Stimulated activated CD4-positive, alpha-beta T cell treated with anti-CD3 and anti-CD28 coated beads, Interleukin-12 subunit alpha, Interleukin-12 subunit beta, amount 100 ng/mL, for 48 hours (primary cell): Measurements from ENCODE around the gene PEAR1.
"Not testable (repeated sequence)": the region's sequence is repeated elsewhere in the genome, so short reads cannot be mapped to it uniquely, and the experiment has no call there.

ENCODE experiments used
- DNase-seq, 3 donors: peaks; one replicate each; pipeline ENCODE4 v3.0.0-alpha.2; 2020; ENCODE audit warnings: low read depth in 2 of 3, low spot score in 1 of 3

The PEAR1 gene

GRCh38 chr1:156914440-156914856 is 20.9 kb downstream of the PEAR1 start:
- no peak for DNase-seq

- DNase-seq: peak; percentile 64 to 67 (median 66)
These were observed 26.9 kb downstream of the PEAR1 start, which contains the start of gene LRRC71 for GRCh38 chr1:156920233-156921052. Gene LRRC71 (plus strand): TSS chr1:156920632. CDS start chr1:156920804, 172 bp downstream.

GRCh38 chr1:156921053-156921529 is 27.6 kb downstream of the PEAR1 start:
- DNase-seq: no peak

- DNase-seq: no peak
These were observed 29.6 kb downstream of the PEAR1 start for GRCh38 chr1:156922986-156923669.

GRCh38 chr1:156923670-156924477 is 30.4 kb downstream of the PEAR1 start:
- DNase-seq: no peak

- no peak for DNase-seq
These were observed 31.1 kb downstream of the PEAR1 start for GRCh38 chr1:156924478-156925153.

GRCh38 chr1:156925154-156926010 is 31.9 kb downstream of the PEAR1 start:
- DNase-seq: no peak

- peak; percentile 25 to 65 (median 42) for DNase-seq
These were observed 32.7 kb downstream of the PEAR1 start for GRCh38 chr1:156926175-156926574.

- DNase-seq: not testable (repeated sequence)
These were observed 33.2 kb downstream of the PEAR1 start for GRCh38 chr1:156926695-156927094.

- peak; percentile 48 to 68 (median 59) for DNase-seq
These were observed 33.9 kb downstream of the PEAR1 start for GRCh38 chr1:156927215-156928042.

GRCh38 chr1:156928043-156928602 is 34.6 kb downstream of the PEAR1 start:
- no peak for DNase-seq

GRCh38 chr1:156929596-156930238 is 36.2 kb downstream of the PEAR1 start:
- DNase-seq: no peak

- no peak for DNase-seq
These were observed 37.0 kb downstream of the PEAR1 start for GRCh38 chr1:156930483-156930882.

GRCh38 chr1:156931211-156931952 is 37.9 kb downstream of the PEAR1 start:
- no peak for DNase-seq

GRCh38 chr1:156931974-156932710 is 38.6 kb downstream of the PEAR1 start:
- DNase-seq: no peak

GRCh38 chr1:156933136-156933535 is 39.6 kb downstream of the PEAR1 start:
- no peak for DNase-seq
